ENCODE results near the gene TM4SF4. TPM values are rescaled to one million over a fixed set of nuclear protein-coding genes. Genes with fewer than 3 reads are reported as not detected.

Gene TM4SF4
- total RNA-seq, 1 experiment from 2014 or later: not detected

GRCh38 chr3:149435996-149436885 lies 38.3 kb upstream of the TM4SF4 start:
- H3K9ac ChIP-seq (ENCODE audit: extremely low read depth, insufficient read length, low read length): no peak overlapping the region
- H4K91ac ChIP-seq (ENCODE audit: insufficient read length, low read depth, low read length): no peak overlapping the region
- no peak for TF ChIP-seq CTCF (conservative IDR thresholded peaks at IDR 0.05)
- H4K5ac ChIP-seq (ENCODE audit: insufficient read length, low read depth, low read length): no peak overlapping the region
- H3K23ac ChIP-seq (ENCODE audit: insufficient read length, low read depth, low read length): no peak overlapping the region
- Mint-ChIP-seq H3K27ac (no peak overlapping the region; a peak in 1 of 7 replicates), H3K4me1 (peaks cover 2% of the 10 kb centered on the region in 2 experiments; a peak in 2 of 4 replicates), H3K27me3 (ENCODE audit: low read depth) (no peaks in the 10 kb centered on the region), H3K36me3 (ENCODE audit: insufficient read depth in 1 of 3, low read depth in 3 of 3) (no peaks in the 10 kb centered on the region), H3K4me3 (no peak overlapping the region), H3K9me3 (no peaks in the 10 kb centered on the region; a peak in 1 of 5 replicates)
- no peak overlapping the region for H3K4ac ChIP-seq (ENCODE audit: low read depth, low read length)
- H2BK120ac ChIP-seq (ENCODE audit: low read depth, low read length, poor library complexity, severe bottlenecking): no peak overlapping the region
- H2BK15ac ChIP-seq (ENCODE audit: low read depth, low read length): no peak overlapping the region
- H3T11ph ChIP-seq (ENCODE audit: low read length): no peak overlapping the region
- no peaks in the 10 kb centered on the region for H4K20me1 ChIP-seq (ENCODE audit: control insufficient read depth, insufficient read depth, insufficient read length)
- H3K79me2 ChIP-seq (ENCODE audit: insufficient read depth, low read length): no peaks in the 10 kb centered on the region
- no peak overlapping the region for H2AK5ac ChIP-seq (ENCODE audit: insufficient read length, low read length)
- H3K4me1 ChIP-seq (ENCODE audit: insufficient read depth, low read length): no peaks in the 10 kb centered on the region
- H3K56ac ChIP-seq (ENCODE audit: insufficient read length, low read depth, low read length): no peak overlapping the region
- no peak overlapping the region for H2AFZ ChIP-seq (ENCODE audit: low read length)
- DNase-seq: no peak
- no peak overlapping the region for H3K14ac ChIP-seq (ENCODE audit: insufficient read depth, low read length)
- H2BK12ac ChIP-seq (ENCODE audit: insufficient read length, low read depth, low read length): no peak overlapping the region
- H3K18ac ChIP-seq (ENCODE audit: insufficient read length, low read depth, low read length): no peak overlapping the region
- H3K9me3 ChIP-seq (ENCODE audit: control insufficient read depth, low read depth, low read length): no peaks in the 10 kb centered on the region
- H2BK5ac ChIP-seq (ENCODE audit: insufficient read length, low read length): no peak overlapping the region
- no peak overlapping the region for H3K4me2 ChIP-seq (ENCODE audit: insufficient read depth, insufficient read length, low read length)
- WGBS (ENCODE audit: extremely low coverage, insufficient read length, low lambda C conversion rate): no CpG with 5 or more reads among the region's 6 CpGs
- H3K79me1 ChIP-seq (ENCODE audit: insufficient read depth, low read depth, low read length, poor library complexity, severe bottlenecking): no peaks in the 10 kb centered on the region
- no peak overlapping the region for H4K8ac ChIP-seq (replicated peaks; ENCODE audit: insufficient read length, low read depth, low read length)
- no peaks in the 10 kb centered on the region for H3K27me3 ChIP-seq (ENCODE audit: insufficient read depth, low read length)
- no peaks in the 10 kb centered on the region for H3K23me2 ChIP-seq (ENCODE audit: insufficient read length, low read depth, low read length, poor library complexity, severe bottlenecking)
- H2BK20ac ChIP-seq (ENCODE audit: low read depth, low read length, poor library complexity, severe bottlenecking): no peak overlapping the region
- H3K27ac ChIP-seq (ENCODE audit: insufficient read length, low read depth, low read length): no peak overlapping the region
